ENCODE results near the gene NXF1.
"Not testable (repeated sequence)": the region's sequence is repeated elsewhere in the genome, so short reads cannot be mapped to it uniquely, and the experiment has no call there.

DNA sequence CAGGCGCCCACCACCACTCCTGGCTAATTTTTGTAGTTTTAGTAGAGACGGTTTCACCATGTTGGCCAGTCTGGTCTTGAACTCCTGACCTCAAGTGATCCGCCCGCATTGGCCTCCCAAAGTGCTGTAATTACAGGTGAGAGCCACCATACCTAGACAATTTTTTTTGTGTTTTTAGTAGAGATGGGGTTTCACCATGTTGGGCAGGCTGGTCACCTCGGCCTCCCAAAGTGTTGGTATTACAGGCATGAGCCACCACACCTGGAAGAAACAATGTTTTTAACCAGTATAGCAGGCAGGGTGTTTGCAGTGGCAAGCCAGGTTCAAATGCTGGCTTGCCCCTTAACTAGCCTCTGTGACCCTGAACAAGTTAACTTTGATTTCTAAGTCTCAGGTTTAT is 55.3 kb downstream of the NXF1 start:
- TF ChIP-seq, protein P1, sequence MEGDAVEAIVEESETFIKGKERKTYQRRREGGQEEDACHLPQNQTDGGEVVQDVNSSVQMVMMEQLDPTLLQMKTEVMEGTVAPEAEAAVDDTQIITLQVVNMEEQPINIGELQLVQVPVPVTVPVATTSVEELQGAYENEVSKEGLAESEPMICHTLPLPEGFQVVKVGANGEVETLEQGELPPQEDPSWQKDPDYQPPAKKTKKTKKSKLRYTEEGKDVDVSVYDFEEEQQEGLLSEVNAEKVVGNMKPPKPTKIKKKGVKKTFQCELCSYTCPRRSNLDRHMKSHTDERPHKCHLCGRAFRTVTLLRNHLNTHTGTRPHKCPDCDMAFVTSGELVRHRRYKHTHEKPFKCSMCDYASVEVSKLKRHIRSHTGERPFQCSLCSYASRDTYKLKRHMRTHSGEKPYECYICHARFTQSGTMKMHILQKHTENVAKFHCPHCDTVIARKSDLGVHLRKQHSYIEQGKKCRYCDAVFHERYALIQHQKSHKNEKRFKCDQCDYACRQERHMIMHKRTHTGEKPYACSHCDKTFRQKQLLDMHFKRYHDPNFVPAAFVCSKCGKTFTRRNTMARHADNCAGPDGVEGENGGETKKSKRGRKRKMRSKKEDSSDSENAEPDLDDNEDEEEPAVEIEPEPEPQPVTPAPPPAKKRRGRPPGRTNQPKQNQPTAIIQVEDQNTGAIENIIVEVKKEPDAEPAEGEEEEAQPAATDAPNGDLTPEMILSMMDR (IDR thresholded peaks at IDR 0.05): not testable (repeated sequence)
- not testable (repeated sequence) for TF ChIP-seq EP300 (IDR thresholded peaks at IDR 0.05; ENCODE audit: low read depth); POLR2AphosphoS5 (IDR thresholded peaks at IDR 0.05); POLR2A (IDR thresholded peaks at IDR 0.05)
